ENCODE data around the gene NCKAP5L.

DNA sequence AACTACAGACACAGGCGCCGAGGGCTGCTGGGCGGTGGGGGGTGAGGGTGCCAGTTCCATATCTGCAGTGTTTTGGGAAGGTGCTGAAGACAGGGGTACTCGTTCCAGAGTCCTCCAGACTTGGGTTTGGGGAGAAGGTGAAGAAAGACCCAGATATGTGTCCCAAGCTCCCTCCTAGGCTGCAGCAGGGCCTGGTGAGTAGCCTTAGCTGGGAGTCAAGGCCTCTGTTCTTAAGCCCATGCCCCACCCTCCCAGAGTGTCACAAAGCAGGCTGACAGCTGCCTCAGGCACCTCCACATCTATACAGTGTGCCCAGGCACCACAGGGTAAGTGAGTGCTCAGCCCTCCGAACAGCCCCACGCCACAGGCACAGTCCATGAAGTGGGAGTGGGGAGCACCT lies 4.3 kb downstream of the NCKAP5L start:
- TF ChIP-seq, protein P1, sequence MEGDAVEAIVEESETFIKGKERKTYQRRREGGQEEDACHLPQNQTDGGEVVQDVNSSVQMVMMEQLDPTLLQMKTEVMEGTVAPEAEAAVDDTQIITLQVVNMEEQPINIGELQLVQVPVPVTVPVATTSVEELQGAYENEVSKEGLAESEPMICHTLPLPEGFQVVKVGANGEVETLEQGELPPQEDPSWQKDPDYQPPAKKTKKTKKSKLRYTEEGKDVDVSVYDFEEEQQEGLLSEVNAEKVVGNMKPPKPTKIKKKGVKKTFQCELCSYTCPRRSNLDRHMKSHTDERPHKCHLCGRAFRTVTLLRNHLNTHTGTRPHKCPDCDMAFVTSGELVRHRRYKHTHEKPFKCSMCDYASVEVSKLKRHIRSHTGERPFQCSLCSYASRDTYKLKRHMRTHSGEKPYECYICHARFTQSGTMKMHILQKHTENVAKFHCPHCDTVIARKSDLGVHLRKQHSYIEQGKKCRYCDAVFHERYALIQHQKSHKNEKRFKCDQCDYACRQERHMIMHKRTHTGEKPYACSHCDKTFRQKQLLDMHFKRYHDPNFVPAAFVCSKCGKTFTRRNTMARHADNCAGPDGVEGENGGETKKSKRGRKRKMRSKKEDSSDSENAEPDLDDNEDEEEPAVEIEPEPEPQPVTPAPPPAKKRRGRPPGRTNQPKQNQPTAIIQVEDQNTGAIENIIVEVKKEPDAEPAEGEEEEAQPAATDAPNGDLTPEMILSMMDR (IDR thresholded peaks at IDR 0.05), result no peak
- TF ChIP-seq EP300 (IDR thresholded peaks at IDR 0.05), result no peak

Data from tibial nerve (tissue), 4 donors.